ENCODE results near the gene ST3GAL5. TPM values are rescaled to one million over a fixed set of nuclear protein-coding genes. Genes with fewer than 3 reads are reported as not detected.
A peak's percentile ranks its signal among the peaks of the same experiment; 100 is the strongest.

Gene ST3GAL5
- total RNA-seq, 4 donors from 2014 or later = 30.9 to 37.4 (median 32.9) TPM

- Histone ChIP-seq H3K27me3 (no peaks in the 10 kb centered on the region), H3K36me3 (no peaks in the 10 kb centered on the region), H3K4me1 (peaks cover 0 to 63% (median 25%) of the 10 kb centered on the region in 4 donors), H3K27ac (peak overlapping the region in 2 of 4 donors; percentile 94 to 98), H3K4me3 (peak overlapping the region in 1 of 4 donors; percentile 96), H3K9me3 (no peaks in the 10 kb centered on the region)
- TF ChIP-seq POLR2A (IDR thresholded peaks at IDR 0.05) (no peak), CTCF (IDR thresholded peaks at IDR 0.05) (no peak), EP300 (IDR thresholded peaks at IDR 0.05) (no peak)
- DNase-seq (ENCODE audit: low spot score in 2 of 2) = no peak
- whole genome bisulfite sequencing, 2 donors = 80 to 82% methylated on average over 5 of the region's 5 CpGs
Observed at GRCh38 chr2:85890522-85891176, 1.9 kb upstream of the ST3GAL5 start.

GRCh38 chr2:85889627-85890281, 964 bp upstream of the ST3GAL5 start:
- H3K27me3 ChIP-seq = no peaks in the 10 kb centered on the region
- 11 to 13% methylated on average over 22 of the region's 22 CpGs for WGBS, 2 donors
- peak overlapping the region; percentile 85 to 98 (median 94) for H3K27ac ChIP-seq
- H3K4me1 ChIP-seq = peaks cover 0 to 71% (median 29%) of the 10 kb centered on the region in 4 donors
- peak in 1 of 2 donors; percentile 41 for DNase-seq (ENCODE audit: low spot score in 2 of 2)
- no peaks in the 10 kb centered on the region for H3K9me3 ChIP-seq
- H3K4me3 ChIP-seq = peak overlapping the region; percentile 55 to 96 (median 77)
- no peak for TF ChIP-seq CTCF (IDR thresholded peaks at IDR 0.05)
- TF ChIP-seq EP300 (IDR thresholded peaks at IDR 0.05) = no peak
- no peak for TF ChIP-seq POLR2A (IDR thresholded peaks at IDR 0.05)
- no peaks in the 10 kb centered on the region for H3K36me3 ChIP-seq

DNA sequence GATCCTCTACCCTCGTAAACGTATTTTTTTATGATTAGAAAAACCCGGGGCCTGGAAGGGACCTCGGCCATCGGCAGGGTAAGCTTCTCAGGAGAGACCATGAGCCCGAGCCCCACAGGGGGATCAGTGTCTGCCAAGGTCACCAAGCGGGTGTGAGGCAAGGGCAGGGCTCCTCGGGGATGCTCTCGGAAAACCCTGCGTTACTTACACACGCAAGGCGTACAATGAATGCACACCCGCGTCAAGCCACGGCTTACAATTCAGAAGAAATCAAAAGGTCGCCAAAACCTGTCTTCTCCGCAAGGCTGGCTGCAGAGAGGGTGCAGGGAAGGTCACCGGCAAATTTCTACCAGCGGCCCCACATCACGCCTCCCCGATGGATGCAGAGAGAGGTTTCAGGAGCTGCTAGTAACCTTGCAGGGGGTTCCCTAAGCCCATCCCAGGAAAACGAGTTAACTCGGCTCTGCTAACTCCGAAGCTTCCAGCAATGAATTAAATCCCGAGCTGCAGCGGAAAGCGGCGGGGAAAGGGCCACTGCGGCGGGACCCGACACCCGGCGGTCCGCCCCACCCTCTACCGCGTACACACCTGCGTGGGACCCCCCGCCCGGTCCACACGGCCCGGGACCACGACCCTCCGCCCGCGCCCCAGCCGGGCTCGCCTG, 638 bp downstream of the ST3GAL5 start:
- TF ChIP-seq POLR2A (IDR thresholded peaks at IDR 0.05) = no peak
- TF ChIP-seq EP300 (IDR thresholded peaks at IDR 0.05) = peak in 1 of 2 donors; percentile 10
- H3K4me3 ChIP-seq = peak overlapping the region; percentile 52 to 96 (median 77)
- no peak for DNase-seq (ENCODE audit: low spot score in 2 of 2)
- 0 to 2% methylated on average over 42 to 47 of the region's 47 CpGs for WGBS, 2 donors
- no peaks in the 10 kb centered on the region for H3K9me3 ChIP-seq
- H3K27me3 ChIP-seq = no peaks in the 10 kb centered on the region
- H3K27ac ChIP-seq = peak overlapping the region; percentile 85 to 98 (median 94)
- no peaks in the 10 kb centered on the region for H3K36me3 ChIP-seq
- peaks cover 0 to 76% (median 29%) of the 10 kb centered on the region in 4 donors for H3K4me1 ChIP-seq

DNA sequence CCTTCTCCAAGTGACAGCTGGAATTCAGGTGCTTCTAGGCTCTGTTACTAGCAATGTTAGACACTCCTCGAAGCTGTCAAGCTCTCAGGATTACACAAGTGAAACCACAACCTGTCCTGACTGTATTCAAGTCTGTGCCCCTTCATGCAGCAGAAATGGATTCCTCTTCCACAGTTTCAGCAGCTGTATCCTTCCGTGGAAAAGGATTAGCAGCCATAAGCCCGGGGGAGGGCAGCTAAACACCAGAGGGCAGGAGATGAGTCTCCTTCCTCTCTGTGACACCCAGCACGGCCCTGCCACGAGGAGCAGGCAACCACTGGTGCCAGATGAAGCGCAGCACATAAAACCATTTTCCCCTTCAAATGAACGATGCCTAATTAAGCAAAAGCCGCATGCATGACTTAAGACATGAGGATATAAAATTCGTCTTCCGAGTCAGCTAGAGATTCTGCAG, 1.2 kb downstream of the ST3GAL5 start:
- Histone ChIP-seq H3K4me1 (peaks cover 0 to 75% (median 29%) of the 10 kb centered on the region in 4 donors), H3K9me3 (no peaks in the 10 kb centered on the region), H3K36me3 (no peaks in the 10 kb centered on the region), H3K27me3 (no peaks in the 10 kb centered on the region), H3K27ac (peak overlapping the region; percentile 85 to 98 (median 94)), H3K4me3 (peak overlapping the region; percentile 52 to 96 (median 77))
- peak in 1 of 2 donors; percentile 27 for DNase-seq (ENCODE audit: low spot score in 2 of 2)
- 3% methylated on average over 10 of the region's 10 CpGs for WGBS, 2 donors
- TF ChIP-seq CTCF (IDR thresholded peaks at IDR 0.05) = peak in 3 of 5 experiments; percentile 6 to 30 (median 9)
- no peak for TF ChIP-seq POLR2A (IDR thresholded peaks at IDR 0.05)

GRCh38 chr2:85886590-85886989, 2.2 kb downstream of the ST3GAL5 start:
- Histone ChIP-seq H3K4me1 (peaks cover 0 to 69% (median 26%) of the 10 kb centered on the region in 4 donors), H3K36me3 (peaks cover 0 to 8% (median 0%) of the 10 kb centered on the region in 3 donors), H3K4me3 (peak overlapping the region in 3 of 4 donors; percentile 52 to 96 (median 62)), H3K27me3 (no peaks in the 10 kb centered on the region), H3K27ac (peak overlapping the region; percentile 16 to 98 (median 90)), H3K9me3 (peaks cover 0 to 7% (median 0%) of the 10 kb centered on the region in 4 donors)
- TF ChIP-seq EP300 (IDR thresholded peaks at IDR 0.05) = peak in 1 of 2 donors; percentile 70
- TF ChIP-seq POLR2A (IDR thresholded peaks at IDR 0.05) = no peak
- no peak for TF ChIP-seq CTCF (IDR thresholded peaks at IDR 0.05)
- WGBS, 2 donors = 11% methylated on average over 11 of the region's 11 CpGs
- DNase-seq (ENCODE audit: low spot score in 2 of 2) = peak; percentile 29 to 48
